Caco-2 (cell line): Measurements from ENCODE around the gene FBXW4. TPM values are rescaled to one million over a fixed set of nuclear protein-coding genes. Genes with fewer than 3 reads are reported as not detected.

Experiments used
- BruUV-seq: library from RNA; stranded (reverse); fragments of 400-500 nt; replicated peaks from 2 replicates; lab custom pipeline; 2021; lab: Mats Ljungman, UMichigan
- CTCF ChIA-PET: fragments of 300-600 bp; sonication (Branson Sonifier 250); formaldehyde crosslinking; loops from one replicate; lab custom pipeline; 2022; ENCODE audit warnings: antibody characterized with exemption; lab: Charles Lee
- POLR2A ChIA-PET: fragments of 300-600 bp; sonication (Branson Sonifier 250); formaldehyde crosslinking; loops from one replicate; lab custom pipeline; 2022; ENCODE audit warnings: antibody characterized with exemption; lab: Charles Lee
- DNase-seq, 2 experiments: peaks; one replicate each; pipeline versions ENCODE4 v3.0.0 to v3.0.0-alpha.2; 2020 to 2022
- H3K27me3 ChIP-seq: replicated peaks from 2 replicates; pipeline ENCODE4 v1.6.0; 2011; ENCODE audit warnings: low read length; ENCODE audit not compliant: control insufficient read depth, insufficient read depth
- H3K36me3 ChIP-seq: 2 replicates; pipeline ENCODE4 v1.5.1; 2011; ENCODE audit warnings: low read length; ENCODE audit not compliant: control insufficient read depth, insufficient read depth
- H3K4me1 ChIP-seq: fragments of 250-450 bp; sonication (Bioruptor Pico); 2 replicates; pipeline ENCODE4 v1.5.1; 2020; ENCODE audit warnings: mild to moderate bottlenecking
- H3K4me3 ChIP-seq: 2 replicates; pipeline ENCODE4 v1.5.1; 2011; ENCODE audit warnings: low read depth, mild to moderate bottlenecking, control low read depth, low read length
- H3K9me3 ChIP-seq: fragments of 250-450 bp; sonication (Bioruptor Pico); 2 replicates; pipeline ENCODE4 v1.5.1; 2020; ENCODE audit warnings: mild to moderate bottlenecking, moderate library complexity
- H3K27ac Mint-ChIP-seq: one replicate; pipeline ENCODE4 v1.8.0; 2022; ENCODE audit warnings: mixed read lengths; ENCODE audit not compliant: unreplicated experiment
- H3K27me3 Mint-ChIP-seq: one replicate; pipeline ENCODE4 v1.8.0; 2022; ENCODE audit warnings: mixed read lengths; ENCODE audit not compliant: insufficient read depth, unreplicated experiment
- H3K36me3 Mint-ChIP-seq: one replicate; pipeline ENCODE4 v1.8.0; 2022; ENCODE audit warnings: mild to moderate bottlenecking, mixed read lengths; ENCODE audit not compliant: insufficient read depth, unreplicated experiment
- H3K4me1 Mint-ChIP-seq: one replicate; pipeline ENCODE4 v1.8.0; 2022; ENCODE audit warnings: low read depth, mixed read lengths; ENCODE audit not compliant: unreplicated experiment
- H3K4me3 Mint-ChIP-seq: one replicate; pipeline ENCODE4 v1.8.0; 2022; ENCODE audit warnings: mild to moderate bottlenecking, moderate library complexity, mixed read lengths; ENCODE audit not compliant: unreplicated experiment
- H3K9me3 Mint-ChIP-seq: one replicate; pipeline ENCODE4 v1.8.0; 2022; ENCODE audit warnings: mixed read lengths; ENCODE audit not compliant: unreplicated experiment
- CTCF ChIP-seq, 2 experiments: fragments of 200-600 bp in 1 of 2; IDR thresholded peaks; 1 replicate in 1 of 2; 2 replicates in 1 of 2; pipeline versions ENCODE4 v1.5.1 to v1.8.0; 2011 to 2022; ENCODE audit warnings: antibody characterized with exemption in 1 of 2, control low read depth in 1 of 2, inconsistent platforms in 1 of 2, low read depth in 1 of 2, low read length in 1 of 2, mild to moderate bottlenecking in 1 of 2, moderate library complexity in 1 of 2; ENCODE audit not compliant: insufficient read depth in 1 of 2, severe bottlenecking in 1 of 2, unreplicated experiment in 1 of 2
- intact Hi-C: fragments of 100-400 bp; cut with micrococcal nuclease; formaldehyde crosslinking; loops from one replicate; pipeline ENCODE4 v1.10.0; 2022; ENCODE audit not compliant: unreplicated experiment
- total RNA-seq: library from RNA; stranded (reverse); gene quantifications from 2 replicates; pipeline ENCODE4 v1.2.3, GENCODE V29; 2022

Gene FBXW4
- total RNA-seq, 1 experiment from 2014 or later: 44.0 TPM

GRCh38 chr10:101567165-101568006 is 127.6 kb downstream of the FBXW4 start:
- no peaks in the 10 kb centered on the region for H3K36me3 ChIP-seq
- H3K27me3 Mint-ChIP-seq: peaks cover 7% of the 10 kb centered on the region
- no peak for DNase-seq
- H3K27me3 ChIP-seq: no peaks in the 10 kb centered on the region
- no peaks in the 10 kb centered on the region for H3K4me1 Mint-ChIP-seq
- no peak overlapping the region for H3K4me3 ChIP-seq
- no peak overlapping the region for H3K27ac Mint-ChIP-seq
- H3K9me3 ChIP-seq: no peaks in the 10 kb centered on the region
- peaks cover 6% of the 10 kb centered on the region; the same call in 1 of the 2 replicates for H3K4me1 ChIP-seq
- H3K4me3 Mint-ChIP-seq: no peak overlapping the region
- peaks cover 8% of the 10 kb centered on the region for H3K36me3 Mint-ChIP-seq
- BruUV-seq: no TSS peak
- ChIA-PET POLR2A (no interaction called here), CTCF (interaction anchor here (0.6 to 0.9 kb wide), 2 partner anchors 72 to 123 kb away, joined by 3 to 8 read pairs; no protein-coding TSS in a partner anchor)
- no peaks in the 10 kb centered on the region for H3K9me3 Mint-ChIP-seq
- no peak for TF ChIP-seq CTCF (IDR thresholded peaks at IDR 0.05; ENCODE audit: insufficient read depth in 1 of 2, low read depth in 1 of 2, low read length in 1 of 2, severe bottlenecking in 1 of 2, unreplicated experiment in 1 of 2)
- intact Hi-C loops: no loop called here

GRCh38 chr10:101566333-101567164 is 128.4 kb downstream of the FBXW4 start:
- Histone ChIP-seq H3K4me1 (peaks cover 6% of the 10 kb centered on the region; the same call in 1 of the 2 replicates), H3K36me3 (no peaks in the 10 kb centered on the region), H3K27me3 (no peaks in the 10 kb centered on the region), H3K9me3 (no peaks in the 10 kb centered on the region), H3K4me3 (0 out of 2 replicates have a peak overlapping the region, but pooled peaks have one; percentile 8)
- no peak for DNase-seq
- H3K4me1 Mint-ChIP-seq: no peaks in the 10 kb centered on the region
- no TSS peak for BruUV-seq
- TF ChIP-seq CTCF (IDR thresholded peaks at IDR 0.05; ENCODE audit: insufficient read depth in 1 of 2, low read depth in 1 of 2, low read length in 1 of 2, severe bottlenecking in 1 of 2, unreplicated experiment in 1 of 2): no peak
- CTCF ChIA-PET: no interaction called here
- intact Hi-C loops: no loop called here
- POLR2A ChIA-PET: no interaction called here
- H3K27me3 Mint-ChIP-seq: peaks cover 7% of the 10 kb centered on the region
- H3K36me3 Mint-ChIP-seq: peaks cover 8% of the 10 kb centered on the region
- no peak overlapping the region for H3K27ac Mint-ChIP-seq
- no peak overlapping the region for H3K4me3 Mint-ChIP-seq
- H3K9me3 Mint-ChIP-seq: no peaks in the 10 kb centered on the region

- ChIA-PET POLR2A (no interaction called here), CTCF (no interaction called here)
- no peak for TF ChIP-seq CTCF (IDR thresholded peaks at IDR 0.05; ENCODE audit: insufficient read depth in 1 of 2, low read depth in 1 of 2, low read length in 1 of 2, severe bottlenecking in 1 of 2, unreplicated experiment in 1 of 2)
- peaks cover 7% of the 10 kb centered on the region for H3K27me3 Mint-ChIP-seq
- Histone ChIP-seq H3K4me3 (no peak overlapping the region), H3K9me3 (no peaks in the 10 kb centered on the region), H3K4me1 (peaks cover 6% of the 10 kb centered on the region; the same call in 1 of the 2 replicates), H3K27me3 (no peaks in the 10 kb centered on the region), H3K36me3 (no peaks in the 10 kb centered on the region)
- no peak for DNase-seq
- no peak overlapping the region for H3K27ac Mint-ChIP-seq
- intact Hi-C loops: no loop called here
- no peaks in the 10 kb centered on the region for H3K4me1 Mint-ChIP-seq
- BruUV-seq: no TSS peak
- H3K36me3 Mint-ChIP-seq: peaks cover 8% of the 10 kb centered on the region
- no peak overlapping the region for H3K4me3 Mint-ChIP-seq
- no peaks in the 10 kb centered on the region for H3K9me3 Mint-ChIP-seq
Observed at GRCh38 chr10:101565936-101566332, 129.0 kb downstream of the FBXW4 start.
